Ishikawa (cell line): Measurements from ENCODE around the gene IGFALS.
A peak's percentile ranks its signal among the peaks of the same experiment; 100 is the strongest.

Experiments used
- CEBPB ChIP-seq: IDR thresholded peaks from 2 replicates; pipeline ENCODE4 v1.6.1; 2012
- CREB1 ChIP-seq: IDR thresholded peaks from 2 replicates; pipeline ENCODE4 v1.6.1; 2012; ENCODE audit warnings: low read depth
- EGR1 ChIP-seq: IDR thresholded peaks from 2 replicates; pipeline ENCODE4 v1.6.1; 2012
- EP300 ChIP-seq: IDR thresholded peaks from 2 replicates; pipeline ENCODE4 v1.6.1; 2012; ENCODE audit warnings: borderline replicate concordance
- FOXM1 ChIP-seq: IDR thresholded peaks from 2 replicates; pipeline ENCODE4 v1.6.1; 2012; ENCODE audit warnings: low read depth, borderline replicate concordance
- NFIC ChIP-seq: IDR thresholded peaks from 2 replicates; pipeline ENCODE4 v1.6.1; 2012
- RAD21 ChIP-seq: IDR thresholded peaks from 2 replicates; pipeline ENCODE4 v1.6.1; 2012; ENCODE audit warnings: low read depth
- REST ChIP-seq: IDR thresholded peaks from 2 replicates; pipeline ENCODE4 v1.6.1; 2012; ENCODE audit warnings: low read depth, mild to moderate bottlenecking
- TAF1 ChIP-seq: IDR thresholded peaks from 2 replicates; pipeline ENCODE4 v1.6.1; 2012; ENCODE audit warnings: low read depth, mild to moderate bottlenecking
- TCF12 ChIP-seq: IDR thresholded peaks from 2 replicates; pipeline ENCODE4 v1.6.1; 2012; ENCODE audit warnings: low read depth
- TEAD4 ChIP-seq: IDR thresholded peaks from 2 replicates; pipeline ENCODE4 v1.6.1; 2012
- USF1 ChIP-seq: IDR thresholded peaks from 2 replicates; pipeline ENCODE4 v1.6.1; 2012
- YY1 ChIP-seq: IDR thresholded peaks from 2 replicates; pipeline ENCODE4 v1.6.1; 2012; ENCODE audit warnings: low read depth
- ZBTB7A ChIP-seq: IDR thresholded peaks from 2 replicates; pipeline ENCODE4 v1.6.1; 2012; ENCODE audit warnings: low read depth
- TF ChIP-seq, protein P1 (sequence below): IDR thresholded peaks from 2 replicates; pipeline ENCODE4 v1.6.1; 2012

IGFALS gene

DNA sequence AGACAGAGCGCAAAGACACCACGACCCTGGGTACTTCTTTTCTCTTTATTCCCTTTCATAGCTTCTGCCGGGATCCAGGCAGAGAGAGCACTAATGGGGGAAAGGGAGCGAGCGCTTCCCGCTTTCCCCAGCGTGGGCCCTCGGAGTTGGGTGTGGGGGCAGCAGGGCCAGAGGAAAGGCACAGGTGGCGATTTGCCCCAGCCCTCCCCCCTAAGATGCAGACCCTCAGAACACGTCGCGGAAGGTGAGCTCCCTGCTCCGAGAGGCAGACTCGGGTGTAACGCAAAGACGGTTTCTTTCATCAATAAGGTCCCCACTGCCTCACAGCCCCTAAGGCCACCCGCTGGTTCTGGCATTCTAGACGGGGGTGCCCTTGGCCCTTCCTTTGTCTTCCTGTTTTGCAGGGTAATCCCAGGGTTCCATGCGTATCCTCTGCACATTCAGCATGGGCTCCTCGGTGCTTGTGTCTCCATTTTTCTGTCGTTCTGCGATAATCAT, 21.6 kb downstream of the IGFALS start:
- TF ChIP-seq YY1 (0 out of 2 replicates have a peak, but pooled peaks have one; percentile 24), REST (no peak)

DNA sequence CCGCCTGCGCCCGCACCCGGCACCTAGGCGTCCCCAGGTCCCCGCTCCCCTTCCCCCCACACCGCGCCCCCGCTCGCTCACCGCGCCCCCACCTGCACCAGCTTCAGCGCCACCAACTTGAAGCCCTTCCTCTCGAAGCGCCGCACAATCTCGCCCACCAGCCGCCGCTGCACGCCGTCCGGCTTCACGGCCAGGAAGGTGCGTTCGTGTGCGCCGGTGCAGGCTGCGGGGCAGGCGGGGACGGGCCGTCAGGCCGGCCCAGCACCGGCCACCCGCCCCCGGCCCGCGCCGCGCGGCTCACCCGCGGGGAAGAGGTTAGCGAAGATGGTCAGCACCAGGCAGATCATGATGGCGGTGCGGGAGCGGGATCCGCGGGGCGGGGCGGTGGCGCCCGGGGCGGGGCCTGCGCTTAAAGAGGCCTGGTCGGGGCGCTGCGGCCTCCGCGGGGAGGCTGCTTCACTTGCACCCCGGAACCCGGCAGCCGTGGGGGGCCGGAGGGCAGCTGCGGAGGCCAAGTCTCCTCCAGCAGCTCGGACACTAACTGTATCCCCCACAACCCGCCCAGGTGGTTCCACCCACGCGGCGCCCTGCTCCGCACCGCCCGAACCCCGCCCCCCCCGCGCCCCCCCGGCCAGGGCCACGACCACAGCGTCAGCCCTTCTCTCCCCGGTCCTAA, 22.2 kb downstream of the IGFALS start, which contains the start of gene NME3:
Gene NME3 (minus strand): TSS at position 356 of the 676 bp plus-strand sequence. CDS start 9 bp downstream, at position 347.
- TF ChIP-seq YY1: peak; percentile 78
- TF ChIP-seq, protein P1, sequence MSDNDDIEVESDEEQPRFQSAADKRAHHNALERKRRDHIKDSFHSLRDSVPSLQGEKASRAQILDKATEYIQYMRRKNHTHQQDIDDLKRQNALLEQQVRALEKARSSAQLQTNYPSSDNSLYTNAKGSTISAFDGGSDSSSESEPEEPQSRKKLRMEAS: no peak
- peak; percentile 75 for TF ChIP-seq EGR1

GRCh38 chr16:1770328-1771187, 22.9 kb downstream of the IGFALS start:
- TF ChIP-seq NFIC (peak; percentile 58), FOXM1 (no peak), USF1 (no peak), RAD21 (no peak), CREB1 (no peak), TEAD4 (no peak), TCF12 (no peak), CEBPB (no peak), EP300 (no peak)

GRCh38 chr16:1769402-1770300, 23.9 kb downstream of the IGFALS start:
- TF ChIP-seq REST (no peak), CREB1 (no peak), ZBTB7A (no peak)

DNA sequence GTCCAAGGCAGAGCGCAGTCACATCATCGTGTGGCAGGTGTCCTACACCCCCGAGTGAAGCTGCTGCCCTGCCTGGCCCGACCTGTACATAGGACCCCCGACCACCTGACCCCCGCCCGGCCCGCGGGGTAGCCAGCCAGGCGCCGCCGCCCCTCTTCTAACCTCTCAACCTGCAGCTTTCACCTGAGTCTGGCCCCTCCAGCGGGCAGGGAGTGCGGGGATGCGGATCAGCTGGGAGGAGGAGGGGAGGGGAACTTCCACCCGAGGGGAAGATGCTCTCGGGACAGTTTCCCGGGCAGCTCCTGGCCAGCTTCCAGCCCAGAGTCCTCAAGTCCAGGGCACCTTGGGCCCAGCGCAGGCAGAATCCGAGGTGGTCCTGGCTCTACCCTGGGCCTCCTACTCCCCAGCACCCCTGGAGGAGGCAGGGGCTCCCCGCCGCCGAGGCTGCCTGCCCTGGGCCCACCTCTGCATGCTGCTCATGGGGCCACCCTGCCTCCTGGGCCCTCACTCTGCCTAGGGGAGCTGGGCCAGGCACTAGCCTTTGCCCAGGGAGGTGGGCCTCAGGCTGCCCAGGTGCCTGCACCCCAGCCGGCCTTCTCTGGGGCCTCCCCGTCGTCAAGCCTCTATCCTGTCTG, 24.6 kb downstream of the IGFALS start:
- TF ChIP-seq TAF1: no peak
- TF ChIP-seq TEAD4: no peak
- TF ChIP-seq TCF12: no peak
- TF ChIP-seq ZBTB7A: no peak
- TF ChIP-seq EP300: no peak
- TF ChIP-seq FOXM1: no peak
- TF ChIP-seq CREB1: no peak
- TF ChIP-seq, protein P1: no peak
- TF ChIP-seq RAD21: no peak
- TF ChIP-seq YY1: no peak
- TF ChIP-seq USF1: no peak
- no peak for TF ChIP-seq EGR1
- no peak for TF ChIP-seq NFIC
- no peak for TF ChIP-seq REST
- TF ChIP-seq CEBPB: no peak
